CD14-positive monocyte (primary cell): ENCODE results near the gene NME9. TPM values are rescaled to one million over a fixed set of nuclear protein-coding genes. Genes with fewer than 3 reads are reported as not detected.

Experiments used
- DNase-seq, 3 donors: peaks; one replicate each; pipeline ENCODE4 v3.0.0-alpha.2; 2011 to 2022
- H2AFZ ChIP-seq: 2 replicates; pipeline ENCODE4 v1.6.0; 2012; ENCODE audit warnings: mild to moderate bottlenecking, low read depth, low read length, inconsistent platforms; ENCODE audit not compliant: insufficient read depth, poor library complexity, severe bottlenecking
- H3K27ac ChIP-seq, 2 donors: 1 replicate in 1 of 2; 2 replicates in 1 of 2; pipeline ENCODE4 v1.5.1; 2012 to 2013; ENCODE audit warnings: low read length in 2 of 2, control low read depth in 1 of 2, inconsistent platforms in 1 of 2, low read depth in 1 of 2, mild to moderate bottlenecking in 1 of 2
- H3K27me3 ChIP-seq, 2 donors: one replicate each; pipeline versions ENCODE4 v1.6.0 to v1.6.1; 2011 to 2013; ENCODE audit warnings: low read length in 2 of 2; ENCODE audit not compliant: control insufficient read depth in 2 of 2, insufficient read depth in 2 of 2
- H3K36me3 ChIP-seq, 2 donors: replicated peaks in 1 of 2; 1 replicate in 1 of 2; 2 replicates in 1 of 2; pipeline versions ENCODE4 v1.5.1 to v1.6.1; 2012 to 2013; ENCODE audit warnings: low read length in 2 of 2, control low read depth in 1 of 2, inconsistent platforms in 1 of 2, mild to moderate bottlenecking in 1 of 2; ENCODE audit not compliant: insufficient read depth in 2 of 2, control insufficient read depth in 1 of 2
- H3K4me1 ChIP-seq, 2 donors: 1 replicate in 1 of 2; 2 replicates in 1 of 2; pipeline versions ENCODE4 v1.5.1 to v1.6.1; 2012 to 2013; ENCODE audit warnings: low read length in 2 of 2, control low read depth in 1 of 2, inconsistent platforms in 1 of 2, mild to moderate bottlenecking in 1 of 2, moderate library complexity in 1 of 2; ENCODE audit not compliant: insufficient read depth in 2 of 2, control insufficient read depth in 1 of 2
- H3K4me2 ChIP-seq: replicated peaks from 2 replicates; pipeline ENCODE3; 2012; ENCODE audit warnings: low read length, moderate library complexity, mild to moderate bottlenecking; ENCODE audit not compliant: poor library complexity, severe bottlenecking; ENCODE audit errors: extremely low read depth
- H3K4me3 ChIP-seq, 3 experiments: fragments of 200-600 bp in 1 of 3; sonication (generic) in 1 of 3; replicated peaks in 1 of 3; 1 replicate in 2 of 3; 2 replicates in 1 of 3; pipeline ENCODE4 v1.5.1; 2011 to 2013; ENCODE audit warnings: low read length in 3 of 3, mild to moderate bottlenecking in 3 of 3, control low read depth in 2 of 3, low read depth in 2 of 3, inconsistent platforms in 1 of 3, moderate library complexity in 1 of 3
- H3K79me2 ChIP-seq: 2 replicates; pipeline ENCODE4 v1.6.0; 2012; ENCODE audit warnings: mild to moderate bottlenecking, control low read depth, inconsistent platforms, low read length, moderate library complexity; ENCODE audit not compliant: insufficient read depth
- H3K9ac ChIP-seq: 2 replicates; pipeline ENCODE4 v1.6.0; 2017; ENCODE audit warnings: low read length, mild to moderate bottlenecking; ENCODE audit not compliant: insufficient read depth, poor library complexity, severe bottlenecking
- H3K9me3 ChIP-seq, 2 donors: replicated peaks in 1 of 2; 1 replicate in 1 of 2; 2 replicates in 1 of 2; pipeline versions ENCODE4 v1.5.1 to v1.6.1; 2012 to 2013; ENCODE audit warnings: low read length in 2 of 2, control low read depth in 1 of 2; ENCODE audit not compliant: control insufficient read depth in 1 of 2, insufficient read depth in 1 of 2
- H4K20me1 ChIP-seq: 2 replicates; pipeline ENCODE4 v1.6.0; 2012; ENCODE audit warnings: mild to moderate bottlenecking, low read length, control low read depth, moderate library complexity; ENCODE audit not compliant: insufficient read depth
- H3K27ac Mint-ChIP-seq, 7 donors: one replicate each; pipeline ENCODE4 v1.8.0; 2020; ENCODE audit warnings: mild to moderate bottlenecking in 7 of 7, mixed read lengths in 7 of 7, moderate library complexity in 6 of 7, inconsistent platforms in 2 of 7
- H3K27me3 Mint-ChIP-seq, 3 donors: one replicate each; pipeline ENCODE4 v1.8.0; 2021 to 2022; ENCODE audit warnings: low read depth in 3 of 3, mild to moderate bottlenecking in 3 of 3, mixed read lengths in 3 of 3, moderate library complexity in 3 of 3, inconsistent platforms in 1 of 3
- H3K36me3 Mint-ChIP-seq, 2 donors: one replicate each; pipeline ENCODE4 v1.8.0; 2020; ENCODE audit warnings: mixed read lengths in 2 of 2, inconsistent platforms in 1 of 2, mild to moderate bottlenecking in 1 of 2
- H3K4me1 Mint-ChIP-seq: one replicate; pipeline ENCODE4 v1.8.0; 2020; ENCODE audit warnings: mild to moderate bottlenecking, mixed read lengths
- H3K4me3 Mint-ChIP-seq, 2 donors: one replicate each; pipeline ENCODE4 v1.8.0; 2020; ENCODE audit warnings: mild to moderate bottlenecking in 2 of 2, mixed read lengths in 2 of 2, moderate library complexity in 1 of 2
- H3K9me3 Mint-ChIP-seq, 7 donors: one replicate each; pipeline ENCODE4 v1.8.0; 2020 to 2022; ENCODE audit warnings: mixed read lengths in 7 of 7, mild to moderate bottlenecking in 6 of 7, moderate library complexity in 6 of 7, inconsistent platforms in 2 of 7
- WGBS: methylation state at CpG from one replicate; pipeline ENCODE4 v1.1.5; 2013; ENCODE audit warnings: missing lambda C conversion rate; ENCODE audit not compliant: insufficient coverage; 5-methylcytosine and 5-hydroxymethylcytosine counted together
- intact Hi-C, 2 donors: fragments of 100-400 bp; cut with micrococcal nuclease; formaldehyde crosslinking; loops; one replicate each; pipeline versions ENCODE4 v1.15.0 to v1.15.1; 2023
- polyA plus RNA-seq, 3 donors: library from polyadenylated mRNA; depleted of rRNA in 1 of 3; unstranded in 2 of 3; stranded (reverse) in 1 of 3; fragments of 300-500 nt in 2 of 3; fragments of >200 nt in 1 of 3; fragmentation: Illumina TruSeq in 2 of 3; gene quantifications; 1 replicate in 2 of 3; 2 replicates in 1 of 3; pipeline ENCODE4 v1.2.3, GENCODE V29; 2012 to 2021
- TF ChIP-seq, protein P1 (sequence below): fragments of 200-600 bp; IDR thresholded peaks from one replicate; pipeline ENCODE4 v1.8.0; 2022; ENCODE audit warnings: antibody characterized with exemption, mild to moderate bottlenecking

NME9 gene
- polyA plus RNA-seq, 3 donors: 0.04 TPM; not detected in 2

DNA sequence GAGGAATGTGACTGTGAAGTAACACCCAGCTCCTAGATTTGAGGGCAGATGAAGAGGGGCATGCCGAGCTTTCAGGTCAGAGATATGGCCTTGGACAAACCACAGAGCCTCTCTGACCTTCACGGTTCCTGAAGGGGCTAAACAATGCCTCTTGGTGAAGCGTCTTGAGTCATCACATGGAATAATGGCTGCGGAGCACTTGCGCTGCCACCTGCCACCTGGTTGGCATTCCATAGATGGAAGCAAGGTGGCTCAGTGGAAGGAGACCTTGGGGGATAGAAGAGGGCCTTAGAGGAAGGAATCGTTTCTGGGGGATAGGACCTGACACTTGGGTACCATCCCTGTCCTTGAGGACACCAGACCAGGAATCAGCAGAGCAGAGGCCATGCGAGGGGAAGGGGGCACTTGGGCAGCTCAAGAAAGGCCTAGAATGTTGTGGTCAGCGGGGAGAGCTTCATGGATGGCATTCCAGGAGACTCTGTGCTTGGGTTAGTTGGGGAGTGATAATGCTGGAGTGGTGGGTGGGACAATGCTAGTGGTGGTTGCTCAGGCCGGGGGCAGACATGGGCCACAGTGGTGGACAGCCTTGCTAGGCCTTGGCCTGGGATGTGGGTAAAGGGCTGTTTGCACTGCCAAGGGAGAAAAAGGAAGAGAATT is 31.3 kb upstream of the NME9 start:
- no peaks in the 10 kb centered on the region for H3K4me1 ChIP-seq
- H3K4me3 ChIP-seq: no peak overlapping the region
- H3K9me3 ChIP-seq: no peaks in the 10 kb centered on the region
- H3K36me3 ChIP-seq: no peaks in the 10 kb centered on the region
- H3K27me3 ChIP-seq: no peaks in the 10 kb centered on the region
- Mint-ChIP-seq H3K36me3 (no peaks in the 10 kb centered on the region), H3K4me1 (no peaks in the 10 kb centered on the region), H3K27me3 (peaks cover 0 to 7% (median 0%) of the 10 kb centered on the region in 3 donors), H3K9me3 (peaks cover 0 to 3% (median 0%) of the 10 kb centered on the region in 7 donors), H3K27ac (peak overlapping the region in 2 of 7 donors; percentile 15 to 21), H3K4me3 (no peak overlapping the region)
- intact Hi-C loops: no loop called here
- H3K27ac ChIP-seq: no peak overlapping the region
- H2AFZ ChIP-seq: no peak overlapping the region
- H4K20me1 ChIP-seq: no peaks in the 10 kb centered on the region
- no peak overlapping the region for H3K9ac ChIP-seq
- no peaks in the 10 kb centered on the region for H3K79me2 ChIP-seq
- 93% methylated on average over 9 of the region's 9 CpGs for WGBS
- no peak overlapping the region for H3K4me2 ChIP-seq
- DNase-seq: no peak
- TF ChIP-seq, protein P1, sequence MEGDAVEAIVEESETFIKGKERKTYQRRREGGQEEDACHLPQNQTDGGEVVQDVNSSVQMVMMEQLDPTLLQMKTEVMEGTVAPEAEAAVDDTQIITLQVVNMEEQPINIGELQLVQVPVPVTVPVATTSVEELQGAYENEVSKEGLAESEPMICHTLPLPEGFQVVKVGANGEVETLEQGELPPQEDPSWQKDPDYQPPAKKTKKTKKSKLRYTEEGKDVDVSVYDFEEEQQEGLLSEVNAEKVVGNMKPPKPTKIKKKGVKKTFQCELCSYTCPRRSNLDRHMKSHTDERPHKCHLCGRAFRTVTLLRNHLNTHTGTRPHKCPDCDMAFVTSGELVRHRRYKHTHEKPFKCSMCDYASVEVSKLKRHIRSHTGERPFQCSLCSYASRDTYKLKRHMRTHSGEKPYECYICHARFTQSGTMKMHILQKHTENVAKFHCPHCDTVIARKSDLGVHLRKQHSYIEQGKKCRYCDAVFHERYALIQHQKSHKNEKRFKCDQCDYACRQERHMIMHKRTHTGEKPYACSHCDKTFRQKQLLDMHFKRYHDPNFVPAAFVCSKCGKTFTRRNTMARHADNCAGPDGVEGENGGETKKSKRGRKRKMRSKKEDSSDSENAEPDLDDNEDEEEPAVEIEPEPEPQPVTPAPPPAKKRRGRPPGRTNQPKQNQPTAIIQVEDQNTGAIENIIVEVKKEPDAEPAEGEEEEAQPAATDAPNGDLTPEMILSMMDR: no peak

DNA sequence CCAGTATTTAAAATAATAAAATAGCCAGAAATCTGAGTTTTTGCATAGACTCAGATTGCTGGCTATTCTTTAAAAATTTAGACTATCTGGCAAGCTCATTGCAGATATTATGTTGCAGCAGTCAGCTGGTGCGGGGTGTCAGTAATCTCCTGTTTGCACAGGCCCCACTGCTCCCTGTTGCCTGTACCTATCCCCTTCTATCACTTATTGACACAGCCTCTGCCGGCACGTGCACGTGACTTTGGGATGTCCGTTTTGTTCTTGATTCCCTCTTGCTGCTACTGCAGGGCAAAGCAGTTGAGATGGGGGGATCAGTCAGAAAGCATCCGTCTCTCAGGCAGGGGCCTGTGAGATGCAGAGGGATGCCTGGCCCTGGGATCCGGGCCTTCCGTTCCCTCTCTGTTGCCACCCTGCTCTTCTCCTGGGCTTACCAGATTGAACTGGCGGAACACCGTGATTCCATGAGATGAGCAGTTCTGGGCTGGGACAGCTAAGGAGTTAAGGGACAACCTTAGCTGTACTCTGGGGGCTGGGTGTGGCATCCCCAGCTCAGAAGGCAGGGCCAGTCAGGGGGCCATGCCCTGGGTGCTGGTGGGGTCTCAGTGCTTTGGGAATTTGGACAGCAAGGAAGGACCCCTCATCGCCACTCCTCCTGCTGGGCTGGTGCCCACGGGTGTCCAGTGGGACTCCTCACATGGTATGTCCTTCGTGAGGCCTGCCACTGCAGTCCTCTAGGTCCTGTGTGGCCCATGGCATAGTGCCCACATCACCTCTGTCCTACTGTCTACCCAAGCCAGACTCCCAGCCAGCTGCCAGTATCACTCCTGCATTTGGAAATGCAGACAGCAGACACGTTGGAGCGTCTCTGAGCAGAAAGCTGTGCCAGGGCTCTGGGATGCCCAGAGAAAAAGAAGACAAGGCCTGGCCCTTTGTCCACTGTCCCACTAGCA is 30.5 kb upstream of the NME9 start:
- Histone ChIP-seq H4K20me1 (no peaks in the 10 kb centered on the region), H3K27me3 (no peaks in the 10 kb centered on the region), H3K9ac (no peak overlapping the region), H3K79me2 (no peaks in the 10 kb centered on the region), H3K4me1 (no peaks in the 10 kb centered on the region), H3K4me3 (no peak overlapping the region), H3K9me3 (no peaks in the 10 kb centered on the region), H3K36me3 (no peaks in the 10 kb centered on the region), H3K27ac (no peak overlapping the region), H2AFZ (no peak overlapping the region), H3K4me2 (no peak overlapping the region)
- 94% methylated on average over 9 of the region's 15 CpGs for WGBS
- peaks cover 0 to 3% of the 10 kb centered on the region in 2 donors for H3K36me3 Mint-ChIP-seq
- H3K27ac Mint-ChIP-seq: no peak overlapping the region
- TF ChIP-seq, protein P1: no peak
- H3K4me3 Mint-ChIP-seq: no peak overlapping the region
- peaks cover 0 to 6% (median 0%) of the 10 kb centered on the region in 3 donors for H3K27me3 Mint-ChIP-seq
- peaks cover 0 to 1% (median 0%) of the 10 kb centered on the region in 7 donors for H3K9me3 Mint-ChIP-seq
- intact Hi-C loops: no loop called here
- no peak for DNase-seq
- no peaks in the 10 kb centered on the region for H3K4me1 Mint-ChIP-seq
